HepG2 (cell line): ENCODE results near the gene RAB5A. TPM values are rescaled to one million over a fixed set of nuclear protein-coding genes. Genes with fewer than 3 reads are reported as not detected.

Experiments used
- ATAC-seq: fragments of 200-7000 bp; cut with Tn5 transposase; 3 replicates; pipeline ENCODE4 v1.9.1; 2020; ENCODE audit warnings: mild to moderate bottlenecking, moderate library complexity
- BruUV-seq: library from RNA; stranded (reverse); fragments of 400-500 nt; replicated peaks from 2 replicates; lab custom pipeline; 2021; lab: Mats Ljungman, UMichigan
- CTCF ChIA-PET: fragments of 300-600 bp; formaldehyde crosslinking; extraction: SDS; loops from one replicate; lab custom pipeline; 2021; ENCODE audit warnings: low total read pairs, inconsistent platforms, low intra/inter-chr PET ratio; lab: Yijun Ruan, JAX
- POLR2A ChIA-PET: fragments of 350-600 bp; sonication (Branson Sonifier 250); formaldehyde crosslinking; loops from one replicate; lab custom pipeline; 2020; ENCODE audit warnings: antibody characterized with exemption, inconsistent platforms; lab: Yijun Ruan, JAX
- DNase-seq: peaks from one replicate; pipeline ENCODE4 v3.0.0-alpha.2; 2015; ENCODE audit warnings: low spot score
- FAIRE-seq: peaks from 3 replicates; lab custom pipeline; 2011; peaks lifted over from hg19 to GRCh38; lab: Jason Lieb, UNC
- H2AFZ ChIP-seq: one replicate; pipeline ENCODE4 v1.6.1; 2011; ENCODE audit warnings: low read length, inconsistent platforms
- H3K27ac ChIP-seq: fragments of 300-600 bp; 3 replicates; pipeline ENCODE4 v1.8.0; 2011; ENCODE audit warnings: mixed run types, mild to moderate bottlenecking, mixed read lengths, low read length, inconsistent platforms; ENCODE audit not compliant: insufficient read depth; ENCODE audit errors: extremely low read length
- H3K27me3 ChIP-seq, 2 experiments: fragments of 200-600 bp in 1 of 2; 2 replicates in 1 of 2; 3 replicates in 1 of 2; pipeline versions ENCODE4 v1.6.0 to v1.8.0; 2011; ENCODE audit warnings: low read length in 2 of 2, mild to moderate bottlenecking in 2 of 2, moderate library complexity in 2 of 2, inconsistent platforms in 1 of 2; ENCODE audit not compliant: insufficient read depth in 2 of 2, control insufficient read depth in 1 of 2
- H3K36me3 ChIP-seq, 2 experiments: fragments of 200-600 bp in 1 of 2; replicated peaks in 1 of 2; 2 replicates in 1 of 2; 3 replicates in 1 of 2; pipeline versions ENCODE4 v1.5.1 to v1.8.0; 2011; ENCODE audit warnings: low read length in 2 of 2, inconsistent platforms in 1 of 2; ENCODE audit not compliant: insufficient read depth in 2 of 2, control insufficient read depth in 1 of 2
- H3K4me1 ChIP-seq: 2 replicates; pipeline ENCODE4 v1.5.1; 2012; ENCODE audit warnings: low read length, inconsistent platforms; ENCODE audit not compliant: insufficient read depth
- H3K4me2 ChIP-seq: 2 replicates; pipeline ENCODE4 v1.6.0; 2011; ENCODE audit warnings: low read depth, low read length, inconsistent platforms
- H3K4me3 ChIP-seq, 3 experiments: fragments of 200-600 bp in 1 of 3; sonication (generic), shearing (Covaris generic) in 1 of 3; replicated peaks in 1 of 3; 2 replicates each; pipeline ENCODE4 v1.5.1; 2011 to 2016; ENCODE audit warnings: low read length in 3 of 3, inconsistent platforms in 2 of 3, low read depth in 2 of 3, mild to moderate bottlenecking in 2 of 3, control low read depth in 1 of 3, mixed read lengths in 1 of 3; ENCODE audit not compliant: insufficient read depth in 1 of 3
- H3K79me2 ChIP-seq: one replicate; pipeline ENCODE4 v1.6.1; 2011; ENCODE audit warnings: low read length, inconsistent platforms; ENCODE audit not compliant: insufficient read depth
- H3K9ac ChIP-seq: 2 replicates; pipeline ENCODE4 v1.6.0; 2011; ENCODE audit warnings: mild to moderate bottlenecking, low read depth, low read length, inconsistent platforms; ENCODE audit not compliant: insufficient read depth
- H3K9me3 ChIP-seq: 2 replicates; pipeline ENCODE4 v1.5.1; 2012; ENCODE audit warnings: mild to moderate bottlenecking, low read length
- H4K20me1 ChIP-seq: 2 replicates; pipeline ENCODE4 v1.6.0; 2011; ENCODE audit warnings: inconsistent platforms, mild to moderate bottlenecking, low read length, moderate library complexity; ENCODE audit not compliant: insufficient read depth
- FOSL2 ChIP-seq: sonication (generic); formaldehyde crosslinking; IDR thresholded peaks from 2 replicates; pipeline ENCODE4 v1.4.0; 2020; ENCODE audit warnings: missing genetic modification reagents
- HDAC2 ChIP-seq: sonication (generic); formaldehyde crosslinking; IDR thresholded peaks from 2 replicates; pipeline ENCODE4 v1.4.0; 2020; ENCODE audit warnings: missing genetic modification reagents
- IKZF4 ChIP-seq: sonication (generic); formaldehyde crosslinking; IDR thresholded peaks from 2 replicates; pipeline ENCODE4 v1.5.1; 2020; ENCODE audit warnings: borderline replicate concordance, mild to moderate bottlenecking, low read depth, missing genetic modification reagents; ENCODE audit errors: not compliant biosample characterization
- MAFG ChIP-seq: sonication (generic); formaldehyde crosslinking; IDR thresholded peaks from 2 replicates; pipeline ENCODE4 v1.5.1; 2020; ENCODE audit warnings: mild to moderate bottlenecking, missing genetic modification reagents
- NCOA2 ChIP-seq: sonication (generic); formaldehyde crosslinking; IDR thresholded peaks from 2 replicates; pipeline ENCODE4 v1.8.0; 2022; ENCODE audit warnings: inconsistent platforms
- NKX3-1 ChIP-seq: sonication (generic); formaldehyde crosslinking; IDR thresholded peaks from 2 replicates; pipeline ENCODE4 v1.5.0; 2020; ENCODE audit warnings: missing genetic modification reagents
- SMARCC2 ChIP-seq: fragments of 450-650 bp; IDR thresholded peaks from 2 replicates; pipeline ENCODE4 v1.6.1; 2017; ENCODE audit warnings: antibody characterized with exemption, mild to moderate bottlenecking
- SNRNP70 ChIP-seq: fragments of 200-400 bp; formaldehyde crosslinking; IDR thresholded peaks from 2 replicates; pipeline ENCODE4 v1.6.1; 2017; ENCODE audit warnings: mild to moderate bottlenecking, low read depth, low read length, moderate library complexity
- SP140L ChIP-seq: sonication (generic); formaldehyde crosslinking; IDR thresholded peaks from 2 replicates; pipeline ENCODE4 v1.4.0; 2020; ENCODE audit warnings: missing genetic modification reagents, borderline replicate concordance
- TEAD3 ChIP-seq: optimal IDR thresholded peaks from 2 replicates; pipeline ENCODE3; 2016; ENCODE audit warnings: borderline replicate concordance
- ZNF570 ChIP-seq: sonication (generic); formaldehyde crosslinking; IDR thresholded peaks from 2 replicates; pipeline ENCODE4 v1.4.0; 2020; ENCODE audit warnings: mild to moderate bottlenecking, missing genetic modification reagents, borderline replicate concordance
- ZNF572 ChIP-seq: sonication (generic); formaldehyde crosslinking; IDR thresholded peaks from 2 replicates; pipeline ENCODE4 v1.5.1; 2020; ENCODE audit warnings: mild to moderate bottlenecking, missing genetic modification reagents
- ZNF800 ChIP-seq: sonication (generic); formaldehyde crosslinking; IDR thresholded peaks from 2 replicates; pipeline ENCODE4 v1.4.0; 2020; ENCODE audit warnings: missing genetic modification reagents
- ZSCAN21 ChIP-seq: sonication (generic); formaldehyde crosslinking; IDR thresholded peaks from 2 replicates; pipeline ENCODE4 v1.8.0; 2022; ENCODE audit warnings: mild to moderate bottlenecking, missing genetic modification reagents, moderate library complexity, borderline replicate concordance
- WGBS: methylation state at CpG from one replicate; pipeline ENCODE4 v1.1.6; 2017; ENCODE audit warnings: low lambda C conversion rate; 5-methylcytosine and 5-hydroxymethylcytosine counted together
- in situ Hi-C: cut with HindIII; loops from 2 replicates; pipeline ENCODE4 v1.10.0; 2017; ENCODE audit warnings: low pct_unique_long_range_greater_than_20kb; ENCODE audit not compliant: extremely low pct_ligation_motif_present
- intact Hi-C: fragments of 100-400 bp; cut with micrococcal nuclease; formaldehyde crosslinking; loops from one replicate; pipeline ENCODE4 v1.10.0; 2022; ENCODE audit not compliant: unreplicated experiment
- polyA plus RNA-seq, 8 experiments: library from polyadenylated mRNA; depleted of rRNA in 3 of 8; stranded (reverse) in 7 of 8; unstranded in 1 of 8; fragments of >200 nt; fragmentation: Illumina TruSeq in 4 of 8; extraction: Trizol in 4 of 8; gene quantifications; 2 replicates each; pipeline versions ENCODE4 v1.2.1 to v1.2.3, GENCODE V29; 2011 to 2016; ENCODE audit warnings: low read depth in 4 of 8, missing spikeins in 1 of 8, mixed read lengths in 1 of 8; ENCODE audit not compliant: insufficient read depth in 1 of 8
- total RNA-seq, 5 experiments: library from RNA; depleted of rRNA; stranded (reverse); fragments of >200 nt; fragmentation: Illumina TruSeq; extraction: Trizol; gene quantifications; 2 replicates each; pipeline ENCODE4 v1.2.3, GENCODE V29; 2016; ENCODE audit warnings: low read depth in 1 of 5

The RAB5A gene
- total and polyA plus RNA-seq, 2 of the 13 experiments (the other 11 are each of a cell fraction or from before 2014, with no cell fraction given), result 16.0 to 27.1 TPM

GRCh38 chr3:19931180-19931692, 15.7 kb upstream of the RAB5A start:
- Histone ChIP-seq H2AFZ (no peak overlapping the region), H3K4me1 (peaks cover 13% of the 10 kb centered on the region; the same call in 1 of the 2 replicates), H3K9me3 (no peaks in the 10 kb centered on the region), H3K9ac (no peak overlapping the region), H3K27ac (no peak overlapping the region), H3K4me2 (no peak overlapping the region), H3K27me3 (no peaks in the 10 kb centered on the region; a peak in 1 of 5 replicates), H4K20me1 (no peaks in the 10 kb centered on the region), H3K79me2 (no peaks in the 10 kb centered on the region), H3K4me3 (no peak overlapping the region), H3K36me3 (no peaks in the 10 kb centered on the region)
- DNase-seq, result no peak
- no peak for ATAC-seq
- 64% methylated on average over 2 of the region's 2 CpGs for WGBS
- POLR2A ChIA-PET, result no interaction called here
- in situ Hi-C loops, result no loop called here
- CTCF ChIA-PET, result no interaction called here
- FAIRE-seq, result no peak
- no peak for TF ChIP-seq SNRNP70
- no peak for TF ChIP-seq MAFG
- no peak for TF ChIP-seq IKZF4 (CRISPR knock-in tag)
- no peak for TF ChIP-seq ZNF800
- TF ChIP-seq TEAD3 (CRISPR knock-in tag), result no peak
- no peak for TF ChIP-seq ZNF570 (CRISPR knock-in tag)
- TF ChIP-seq ZSCAN21 (CRISPR knock-in tag), result no peak
- TF ChIP-seq NKX3-1 (CRISPR knock-in tag), result no peak
- TF ChIP-seq SMARCC2, result no peak
- TF ChIP-seq FOSL2 (CRISPR knock-in tag), result no peak
- TF ChIP-seq ZNF572 (CRISPR knock-in tag), result no peak
- TF ChIP-seq HDAC2, result no peak
- TF ChIP-seq SP140L (CRISPR knock-in tag), result no peak
- TF ChIP-seq NCOA2 (CRISPR knock-in tag), result no peak
- TF ChIP-seq, all 625 proteins: peak for 0
- intact Hi-C loops, result loop anchor here (10.0 kb wide), 1 partner anchor 1736 kb away; no protein-coding TSS in a partner anchor
- BruUV-seq, result no TSS peak
